HepG2 (cell line): ENCODE data around the gene PCDHGA6. TPM values are rescaled to one million over a fixed set of nuclear protein-coding genes. Genes with fewer than 3 reads are reported as not detected.

ENCODE experiments used
- ATAC-seq: fragments of 200-7000 bp; cut with Tn5 transposase; 3 replicates; pipeline ENCODE4 v1.9.1; 2020; ENCODE audit warnings: mild to moderate bottlenecking, moderate library complexity
- BruUV-seq: library from RNA; stranded (reverse); fragments of 400-500 nt; replicated peaks from 2 replicates; lab custom pipeline; 2021; lab: Mats Ljungman, UMichigan
- CTCF ChIA-PET: fragments of 300-600 bp; formaldehyde crosslinking; extraction: SDS; loops from one replicate; lab custom pipeline; 2021; ENCODE audit warnings: low total read pairs, inconsistent platforms, low intra/inter-chr PET ratio; lab: Yijun Ruan, JAX
- POLR2A ChIA-PET: fragments of 350-600 bp; sonication (Branson Sonifier 250); formaldehyde crosslinking; loops from one replicate; lab custom pipeline; 2020; ENCODE audit warnings: antibody characterized with exemption, inconsistent platforms; lab: Yijun Ruan, JAX
- DNase-seq: peaks from one replicate; pipeline ENCODE4 v3.0.0-alpha.2; 2015; ENCODE audit warnings: low spot score
- FAIRE-seq: peaks from 3 replicates; lab custom pipeline; 2011; peaks lifted over from hg19 to GRCh38; lab: Jason Lieb, UNC
- H2AFZ ChIP-seq: one replicate; pipeline ENCODE4 v1.6.1; 2011; ENCODE audit warnings: low read length, inconsistent platforms
- H3K27ac ChIP-seq: fragments of 300-600 bp; 3 replicates; pipeline ENCODE4 v1.8.0; 2011; ENCODE audit warnings: mixed run types, mild to moderate bottlenecking, mixed read lengths, low read length, inconsistent platforms; ENCODE audit not compliant: insufficient read depth; ENCODE audit errors: extremely low read length
- H3K27me3 ChIP-seq, 2 experiments: fragments of 200-600 bp in 1 of 2; 2 replicates in 1 of 2; 3 replicates in 1 of 2; pipeline versions ENCODE4 v1.6.0 to v1.8.0; 2011; ENCODE audit warnings: low read length in 2 of 2, mild to moderate bottlenecking in 2 of 2, moderate library complexity in 2 of 2, inconsistent platforms in 1 of 2; ENCODE audit not compliant: insufficient read depth in 2 of 2, control insufficient read depth in 1 of 2
- H3K36me3 ChIP-seq, 2 experiments: fragments of 200-600 bp in 1 of 2; replicated peaks in 1 of 2; 2 replicates in 1 of 2; 3 replicates in 1 of 2; pipeline versions ENCODE4 v1.5.1 to v1.8.0; 2011; ENCODE audit warnings: low read length in 2 of 2, inconsistent platforms in 1 of 2; ENCODE audit not compliant: insufficient read depth in 2 of 2, control insufficient read depth in 1 of 2
- H3K4me1 ChIP-seq: 2 replicates; pipeline ENCODE4 v1.5.1; 2012; ENCODE audit warnings: low read length, inconsistent platforms; ENCODE audit not compliant: insufficient read depth
- H3K4me2 ChIP-seq: 2 replicates; pipeline ENCODE4 v1.6.0; 2011; ENCODE audit warnings: low read depth, low read length, inconsistent platforms
- H3K4me3 ChIP-seq, 3 experiments: fragments of 200-600 bp in 1 of 3; sonication (generic), shearing (Covaris generic) in 1 of 3; replicated peaks in 1 of 3; 2 replicates each; pipeline ENCODE4 v1.5.1; 2011 to 2016; ENCODE audit warnings: low read length in 3 of 3, inconsistent platforms in 2 of 3, low read depth in 2 of 3, mild to moderate bottlenecking in 2 of 3, control low read depth in 1 of 3, mixed read lengths in 1 of 3; ENCODE audit not compliant: insufficient read depth in 1 of 3
- H3K79me2 ChIP-seq: one replicate; pipeline ENCODE4 v1.6.1; 2011; ENCODE audit warnings: low read length, inconsistent platforms; ENCODE audit not compliant: insufficient read depth
- H3K9ac ChIP-seq: 2 replicates; pipeline ENCODE4 v1.6.0; 2011; ENCODE audit warnings: mild to moderate bottlenecking, low read depth, low read length, inconsistent platforms; ENCODE audit not compliant: insufficient read depth
- H3K9me3 ChIP-seq: 2 replicates; pipeline ENCODE4 v1.5.1; 2012; ENCODE audit warnings: mild to moderate bottlenecking, low read length
- H4K20me1 ChIP-seq: 2 replicates; pipeline ENCODE4 v1.6.0; 2011; ENCODE audit warnings: inconsistent platforms, mild to moderate bottlenecking, low read length, moderate library complexity; ENCODE audit not compliant: insufficient read depth
- FOXK1 ChIP-seq: sonication (generic); formaldehyde crosslinking; IDR thresholded peaks from 2 replicates; pipeline ENCODE4 v1.4.0; 2020; ENCODE audit warnings: low read depth, missing genetic modification reagents, borderline replicate concordance
- GATA4 ChIP-seq: sonication (generic); IDR thresholded peaks from 2 replicates; pipeline ENCODE4 v1.6.1; 2016; ENCODE audit warnings: antibody characterized with exemption, low read depth, borderline replicate concordance
- PAXIP1 ChIP-seq: sonication (generic); formaldehyde crosslinking; conservative IDR thresholded peaks from 2 replicates; pipeline ENCODE4 v1.4.0; 2020; ENCODE audit warnings: mild to moderate bottlenecking, missing genetic modification reagents, moderate library complexity
- SATB2 ChIP-seq: sonication (generic); formaldehyde crosslinking; IDR thresholded peaks from 2 replicates; pipeline ENCODE4 v1.5.0; 2020; ENCODE audit warnings: missing genetic modification reagents
- SPEN ChIP-seq: sonication (generic); formaldehyde crosslinking; IDR thresholded peaks from 2 replicates; pipeline ENCODE4 v1.5.1; 2020; ENCODE audit warnings: low read depth, mild to moderate bottlenecking, missing genetic modification reagents
- ZNF10 ChIP-seq: sonication (generic); formaldehyde crosslinking; IDR thresholded peaks from 2 replicates; pipeline ENCODE4 v1.4.0; 2020; ENCODE audit warnings: mild to moderate bottlenecking, low read depth, missing genetic modification reagents, borderline replicate concordance
- ZNF543 ChIP-seq: sonication (generic); formaldehyde crosslinking; IDR thresholded peaks from 2 replicates; pipeline ENCODE4 v1.4.0; 2020; ENCODE audit warnings: mild to moderate bottlenecking, missing genetic modification reagents
- ZNF672 ChIP-seq: sonication (generic); formaldehyde crosslinking; IDR thresholded peaks from 2 replicates; pipeline ENCODE4 v1.8.1; 2022; ENCODE audit warnings: missing genetic modification reagents
- ZNF772 ChIP-seq: sonication (generic); formaldehyde crosslinking; IDR thresholded peaks from 2 replicates; pipeline ENCODE4 v1.5.0; 2020; ENCODE audit warnings: mild to moderate bottlenecking, missing genetic modification reagents
- WGBS: methylation state at CpG from one replicate; pipeline ENCODE4 v1.1.6; 2017; ENCODE audit warnings: low lambda C conversion rate; 5-methylcytosine and 5-hydroxymethylcytosine counted together
- in situ Hi-C: cut with HindIII; loops from 2 replicates; pipeline ENCODE4 v1.10.0; 2017; ENCODE audit warnings: low pct_unique_long_range_greater_than_20kb; ENCODE audit not compliant: extremely low pct_ligation_motif_present
- intact Hi-C: fragments of 100-400 bp; cut with micrococcal nuclease; formaldehyde crosslinking; loops from one replicate; pipeline ENCODE4 v1.10.0; 2022; ENCODE audit not compliant: unreplicated experiment
- polyA plus RNA-seq, 8 experiments: library from polyadenylated mRNA; depleted of rRNA in 3 of 8; stranded (reverse) in 7 of 8; unstranded in 1 of 8; fragments of >200 nt; fragmentation: Illumina TruSeq in 4 of 8; extraction: Trizol in 4 of 8; gene quantifications; 2 replicates each; pipeline versions ENCODE4 v1.2.1 to v1.2.3, GENCODE V29; 2011 to 2016; ENCODE audit warnings: low read depth in 4 of 8, missing spikeins in 1 of 8, mixed read lengths in 1 of 8; ENCODE audit not compliant: insufficient read depth in 1 of 8
- total RNA-seq, 5 experiments: library from RNA; depleted of rRNA; stranded (reverse); fragments of >200 nt; fragmentation: Illumina TruSeq; extraction: Trizol; gene quantifications; 2 replicates each; pipeline ENCODE4 v1.2.3, GENCODE V29; 2016; ENCODE audit warnings: low read depth in 1 of 5
- TF ChIP-seq, protein P1 (sequence below): sonication (generic); formaldehyde crosslinking; IDR thresholded peaks from 2 replicates; pipeline ENCODE4 v1.4.0; 2020; ENCODE audit warnings: missing genetic modification reagents, borderline replicate concordance
- TF ChIP-seq, protein P2 (sequence below): sonication (generic); formaldehyde crosslinking; IDR thresholded peaks from 2 replicates; pipeline ENCODE4 v1.5.1; 2020; ENCODE audit warnings: missing genetic modification reagents, mild to moderate bottlenecking, borderline replicate concordance
- TF ChIP-seq, protein P3 (sequence below): sonication (generic); formaldehyde crosslinking; IDR thresholded peaks from 2 replicates; pipeline ENCODE4 v1.9.0; 2021; ENCODE audit warnings: missing genetic modification reagents, mild to moderate bottlenecking, borderline replicate concordance

Gene PCDHGA6
- total and polyA plus RNA-seq, 2 of the 13 experiments (the other 11 are each of a cell fraction or from before 2014, with no cell fraction given) = 0.33 to 0.51 TPM

DNA sequence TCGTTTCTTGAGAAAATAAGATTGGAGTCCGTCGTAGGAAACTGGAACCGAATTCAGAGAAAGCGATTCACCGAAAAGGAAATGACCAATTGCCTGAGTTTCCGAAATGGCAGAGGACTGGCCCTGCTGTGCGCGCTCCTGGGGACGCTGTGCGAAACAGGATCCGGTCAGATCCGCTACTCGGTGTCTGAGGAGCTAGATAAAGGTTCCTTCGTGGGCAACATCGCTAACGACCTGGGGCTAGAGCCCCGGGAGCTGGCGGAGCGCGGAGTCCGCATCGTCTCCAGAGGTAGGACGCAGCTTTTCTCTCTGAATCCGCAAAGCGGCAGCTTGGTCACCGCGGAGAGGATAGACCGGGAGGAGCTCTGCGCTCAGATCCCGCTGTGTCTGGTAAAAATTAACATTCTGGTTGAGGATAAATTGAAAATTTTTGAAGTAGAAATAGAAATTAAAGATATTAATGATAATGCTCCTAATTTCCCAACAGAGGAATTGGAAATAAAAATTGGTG is 29.7 kb upstream of the PCDHGA6 start (continued):
- TF ChIP-seq PAXIP1 (no peak), ZNF772 (CRISPR knock-in tag) (no peak)
- TF ChIP-seq, protein P1, sequence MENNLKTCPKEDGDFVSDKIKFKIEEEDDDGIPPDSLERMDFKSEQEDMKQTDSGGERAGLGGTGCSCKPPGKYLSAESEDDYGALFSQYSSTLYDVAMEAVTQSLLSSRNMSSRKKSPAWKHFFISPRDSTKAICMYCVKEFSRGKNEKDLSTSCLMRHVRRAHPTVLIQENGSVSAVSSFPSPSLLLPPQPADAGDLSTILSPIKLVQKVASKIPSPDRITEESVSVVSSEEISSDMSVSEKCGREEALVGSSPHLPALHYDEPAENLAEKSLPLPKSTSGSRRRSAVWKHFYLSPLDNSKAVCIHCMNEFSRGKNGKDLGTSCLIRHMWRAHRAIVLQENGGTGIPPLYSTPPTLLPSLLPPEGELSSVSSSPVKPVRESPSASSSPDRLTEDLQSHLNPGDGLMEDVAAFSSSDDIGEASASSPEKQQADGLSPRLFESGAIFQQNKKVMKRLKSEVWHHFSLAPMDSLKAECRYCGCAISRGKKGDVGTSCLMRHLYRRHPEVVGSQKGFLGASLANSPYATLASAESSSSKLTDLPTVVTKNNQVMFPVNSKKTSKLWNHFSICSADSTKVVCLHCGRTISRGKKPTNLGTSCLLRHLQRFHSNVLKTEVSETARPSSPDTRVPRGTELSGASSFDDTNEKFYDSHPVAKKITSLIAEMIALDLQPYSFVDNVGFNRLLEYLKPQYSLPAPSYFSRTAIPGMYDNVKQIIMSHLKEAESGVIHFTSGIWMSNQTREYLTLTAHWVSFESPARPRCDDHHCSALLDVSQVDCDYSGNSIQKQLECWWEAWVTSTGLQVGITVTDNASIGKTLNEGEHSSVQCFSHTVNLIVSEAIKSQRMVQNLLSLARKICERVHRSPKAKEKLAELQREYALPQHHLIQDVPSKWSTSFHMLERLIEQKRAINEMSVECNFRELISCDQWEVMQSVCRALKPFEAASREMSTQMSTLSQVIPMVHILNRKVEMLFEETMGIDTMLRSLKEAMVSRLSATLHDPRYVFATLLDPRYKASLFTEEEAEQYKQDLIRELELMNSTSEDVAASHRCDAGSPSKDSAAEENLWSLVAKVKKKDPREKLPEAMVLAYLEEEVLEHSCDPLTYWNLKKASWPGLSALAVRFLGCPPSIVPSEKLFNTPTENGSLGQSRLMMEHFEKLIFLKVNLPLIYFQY (CRISPR knock-in tag) = no peak

DNA sequence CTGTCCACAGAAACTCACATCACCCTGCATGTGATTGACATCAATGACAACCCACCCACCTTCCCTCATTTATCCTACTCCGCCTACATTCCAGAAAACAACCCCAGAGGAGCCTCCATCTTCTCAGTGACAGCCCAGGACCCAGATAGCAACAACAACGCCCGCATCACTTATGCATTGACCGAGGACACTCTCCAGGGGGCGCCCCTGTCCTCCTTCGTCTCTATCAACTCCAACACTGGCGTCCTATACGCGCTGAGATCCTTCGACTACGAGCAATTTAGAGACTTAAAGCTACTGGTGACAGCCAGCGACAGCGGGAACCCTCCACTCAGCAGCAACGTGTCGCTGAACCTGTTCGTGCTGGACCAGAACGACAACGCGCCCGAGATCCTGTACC is 28.4 kb upstream of the PCDHGA6 start:
- H3K27ac ChIP-seq = no peak overlapping the region
- no peak overlapping the region for H3K4me2 ChIP-seq
- H3K9ac ChIP-seq = no peak overlapping the region
- no peaks in the 10 kb centered on the region for H3K4me1 ChIP-seq
- ATAC-seq (no peak), FAIRE-seq (no peak), DNase-seq (no peak)
- in situ Hi-C loops (no loop called here), intact Hi-C loops (no loop called here)
- no peaks in the 10 kb centered on the region for H4K20me1 ChIP-seq
- H2AFZ ChIP-seq = no peak overlapping the region
- no TSS peak for BruUV-seq
- 75% methylated on average over 20 of the region's 20 CpGs for WGBS
- no peaks in the 10 kb centered on the region; a peak in 1 of 5 replicates for H3K27me3 ChIP-seq
- H3K9me3 ChIP-seq = peaks cover 22% of the 10 kb centered on the region
- TF ChIP-seq ZNF10 (CRISPR knock-in tag) = no peak
- TF ChIP-seq ZNF672 (CRISPR knock-in tag) = no peak
- no peak for TF ChIP-seq SATB2 (CRISPR knock-in tag)
- TF ChIP-seq, protein P2, sequence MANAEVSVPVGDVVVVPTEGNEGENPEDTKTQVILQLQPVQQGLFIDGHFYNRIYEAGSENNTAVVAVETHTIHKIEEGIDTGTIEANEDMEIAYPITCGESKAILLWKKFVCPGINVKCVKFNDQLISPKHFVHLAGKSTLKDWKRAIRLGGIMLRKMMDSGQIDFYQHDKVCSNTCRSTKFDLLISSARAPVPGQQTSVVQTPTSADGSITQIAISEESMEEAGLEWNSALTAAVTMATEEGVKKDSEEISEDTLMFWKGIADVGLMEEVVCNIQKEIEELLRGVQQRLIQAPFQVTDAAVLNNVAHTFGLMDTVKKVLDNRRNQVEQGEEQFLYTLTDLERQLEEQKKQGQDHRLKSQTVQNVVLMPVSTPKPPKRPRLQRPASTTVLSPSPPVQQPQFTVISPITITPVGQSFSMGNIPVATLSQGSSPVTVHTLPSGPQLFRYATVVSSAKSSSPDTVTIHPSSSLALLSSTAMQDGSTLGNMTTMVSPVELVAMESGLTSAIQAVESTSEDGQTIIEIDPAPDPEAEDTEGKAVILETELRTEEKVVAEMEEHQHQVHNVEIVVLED (CRISPR knock-in tag) = no peak
- TF ChIP-seq SPEN (CRISPR knock-in tag) = no peak
- TF ChIP-seq FOXK1 (CRISPR knock-in tag) = no peak
- TF ChIP-seq ZNF543 = no peak
- TF ChIP-seq, protein P3, sequence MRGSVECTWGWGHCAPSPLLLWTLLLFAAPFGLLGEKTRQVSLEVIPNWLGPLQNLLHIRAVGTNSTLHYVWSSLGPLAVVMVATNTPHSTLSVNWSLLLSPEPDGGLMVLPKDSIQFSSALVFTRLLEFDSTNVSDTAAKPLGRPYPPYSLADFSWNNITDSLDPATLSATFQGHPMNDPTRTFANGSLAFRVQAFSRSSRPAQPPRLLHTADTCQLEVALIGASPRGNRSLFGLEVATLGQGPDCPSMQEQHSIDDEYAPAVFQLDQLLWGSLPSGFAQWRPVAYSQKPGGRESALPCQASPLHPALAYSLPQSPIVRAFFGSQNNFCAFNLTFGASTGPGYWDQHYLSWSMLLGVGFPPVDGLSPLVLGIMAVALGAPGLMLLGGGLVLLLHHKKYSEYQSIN (CRISPR knock-in tag) = no peak
- TF ChIP-seq GATA4 = no peak
- no peaks in the 10 kb centered on the region for H3K36me3 ChIP-seq
- POLR2A ChIA-PET = no interaction called here
- no peaks in the 10 kb centered on the region for H3K79me2 ChIP-seq
- no peak overlapping the region for H3K4me3 ChIP-seq
- CTCF ChIA-PET = no interaction called here
